AG08396 (cell line): Measurements from ENCODE around the gene ZNF775.
"Not testable (repeated sequence)": the region's sequence is repeated elsewhere in the genome, so short reads cannot be mapped to it uniquely, and the experiment has no call there.

Experiments
- DNase-seq: peaks from one replicate; pipeline ENCODE4 v3.0.0; 2012; ENCODE audit warnings: low spot score, mixed read lengths

The ZNF775 gene

GRCh38 chr7:150382123-150382843 lies 3.2 kb downstream of the ZNF775 start:
- no peak for DNase-seq

GRCh38 chr7:150382844-150383225 lies 3.7 kb downstream of the ZNF775 start:
- DNase-seq = no peak

- DNase-seq = no peak
These were observed 4.7 kb downstream of the ZNF775 start for GRCh38 chr7:150383710-150384397.

- DNase-seq = no peak
These were observed 5.5 kb downstream of the ZNF775 start for GRCh38 chr7:150384406-150385301.

- no peak for DNase-seq
These were observed 6.2 kb downstream of the ZNF775 start for GRCh38 chr7:150385302-150385723.

- not testable (repeated sequence) for DNase-seq
These were observed 6.8 kb downstream of the ZNF775 start for GRCh38 chr7:150385884-150386283.

- no peak for DNase-seq
These were observed 9.2 kb downstream of the ZNF775 start for GRCh38 chr7:150388306-150388705.

- DNase-seq = peak; percentile 67
These were observed 9.8 kb downstream of the ZNF775 start for GRCh38 chr7:150388709-150389531.

- DNase-seq = no peak
These were observed 10.3 kb downstream of the ZNF775 start for GRCh38 chr7:150389532-150389816.

- DNase-seq = no peak
These were observed 11.1 kb downstream of the ZNF775 start for GRCh38 chr7:150390205-150390604.

- no peak for DNase-seq
These were observed 14.2 kb downstream of the ZNF775 start for GRCh38 chr7:150393325-150393724.

GRCh38 chr7:150396426-150396825 lies 17.3 kb downstream of the ZNF775 start:
- DNase-seq = no peak

GRCh38 chr7:150396851-150397260 lies 17.7 kb downstream of the ZNF775 start:
- DNase-seq = no peak

- no peak for DNase-seq
These were observed 18.4 kb downstream of the ZNF775 start for GRCh38 chr7:150397346-150398107.

- DNase-seq = no peak
These were observed 19.2 kb downstream of the ZNF775 start for GRCh38 chr7:150398108-150398964.

- DNase-seq = no peak
These were observed 19.8 kb downstream of the ZNF775 start for GRCh38 chr7:150398965-150399320.

GRCh38 chr7:150399421-150400007 lies 20.4 kb downstream of the ZNF775 start:
- DNase-seq = no peak

- DNase-seq = no peak
These were observed 21.1 kb downstream of the ZNF775 start for GRCh38 chr7:150400008-150400787.

GRCh38 chr7:150400788-150401423 lies 21.8 kb downstream of the ZNF775 start:
- no peak for DNase-seq
